ENCODE measurements around the gene GALP. TPM values are rescaled to one million over a fixed set of nuclear protein-coding genes. Genes with fewer than 3 reads are reported as not detected.

Gene GALP
- total and polyA plus RNA-seq, 2 donors (not counting 1 experiment from before 2014, with no cell fraction given), result not detected

DNA sequence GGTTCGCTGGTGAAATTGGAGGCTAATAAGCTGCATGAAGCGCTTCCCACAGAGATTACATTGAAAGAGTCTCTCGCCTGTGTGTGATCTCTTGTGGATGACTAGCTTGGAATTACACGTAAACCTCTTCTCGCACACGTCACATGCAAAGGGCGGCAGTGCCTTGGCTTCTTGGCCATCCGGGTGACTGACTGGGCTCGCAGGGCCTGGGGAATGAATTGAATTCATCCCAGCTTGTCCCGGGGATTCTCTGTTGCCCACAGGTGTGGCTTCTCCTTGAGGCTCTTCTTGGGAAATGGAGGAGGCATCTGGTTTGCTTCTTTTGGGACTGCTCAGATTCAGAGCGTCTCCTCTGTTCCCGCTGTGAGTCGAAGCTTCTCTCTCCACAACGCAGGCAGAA, 46.0 kb downstream of the GALP start:
- Histone ChIP-seq H3K4me1 (ENCODE audit: control insufficient read depth in 2 of 2, insufficient read depth in 2 of 2, low read length in 2 of 2) (peaks cover 4 to 6% of the 10 kb centered on the region in 2 donors), H3K9ac (ENCODE audit: low read length) (no peak overlapping the region), H3K79me2 (ENCODE audit: control insufficient read depth, insufficient read depth, low read length) (no peaks in the 10 kb centered on the region), H2AFZ (ENCODE audit: insufficient read depth, low read depth, low read length, poor library complexity, severe bottlenecking) (no peak overlapping the region), H3K4me2 (replicated peaks; ENCODE audit: low read depth, low read length, poor library complexity, severe bottlenecking) (no peak overlapping the region), H3K27me3 (replicated peaks in 1 of 4; ENCODE audit: control extremely low read depth in 1 of 4, control insufficient read depth in 3 of 4, insufficient read depth in 4 of 4, low read length in 3 of 4) (peaks cover 0 to 10% (median 2%) of the 10 kb centered on the region in 4 experiments), H3K27ac (ENCODE audit: low read length in 2 of 2) (no peak overlapping the region), H4K20me1 (ENCODE audit: control insufficient read depth, insufficient read depth, low read length, poor library complexity, severe bottlenecking) (no peaks in the 10 kb centered on the region), H3K4me3 (ENCODE audit: control extremely low read depth in 1 of 5, extremely low read depth in 1 of 5, insufficient read depth in 1 of 5, low read depth in 2 of 5, low read length in 4 of 5) (no peak overlapping the region), H3K36me3 (replicated peaks in 1 of 2; ENCODE audit: control extremely low read depth in 1 of 2, control insufficient read depth in 1 of 2, extremely low read depth in 1 of 2, insufficient read depth in 2 of 2, low read length in 1 of 2) (no peaks in the 10 kb centered on the region), H3K9me3 (ENCODE audit: control extremely low read depth in 1 of 3, control insufficient read depth in 2 of 3, insufficient read depth in 1 of 3, low read length in 2 of 3) (no peaks in the 10 kb centered on the region)
- ChIA-PET POLR2A (no interaction called here), CTCF (interaction anchor here (1.6 kb wide), 1 partner anchor 141 kb away, joined by 3 read pairs; no protein-coding TSS in a partner anchor)
- Mint-ChIP-seq H3K9me3 (ENCODE audit: insufficient read depth) (no peaks in the 10 kb centered on the region), H3K4me1 (peaks cover 6% of the 10 kb centered on the region), H3K27me3 (peaks cover 9% of the 10 kb centered on the region), H3K27ac (no peak overlapping the region), H3K4me3 (no peak overlapping the region)
- intact Hi-C loops (cut with micrococcal nuclease), result no loop called here
- WGBS (ENCODE audit: insufficient coverage), result 96% methylated on average over 11 of the region's 14 CpGs
- DNase-seq (no peak), ATAC-seq (ENCODE audit: low read depth) (no peak)
- no peak for TF ChIP-seq EZH2 (IDR thresholded peaks at IDR 0.05; ENCODE audit: borderline replicate concordance, insufficient read depth, low read depth, low read length, poor library complexity, severe bottlenecking)
- TF ChIP-seq, protein P1, sequence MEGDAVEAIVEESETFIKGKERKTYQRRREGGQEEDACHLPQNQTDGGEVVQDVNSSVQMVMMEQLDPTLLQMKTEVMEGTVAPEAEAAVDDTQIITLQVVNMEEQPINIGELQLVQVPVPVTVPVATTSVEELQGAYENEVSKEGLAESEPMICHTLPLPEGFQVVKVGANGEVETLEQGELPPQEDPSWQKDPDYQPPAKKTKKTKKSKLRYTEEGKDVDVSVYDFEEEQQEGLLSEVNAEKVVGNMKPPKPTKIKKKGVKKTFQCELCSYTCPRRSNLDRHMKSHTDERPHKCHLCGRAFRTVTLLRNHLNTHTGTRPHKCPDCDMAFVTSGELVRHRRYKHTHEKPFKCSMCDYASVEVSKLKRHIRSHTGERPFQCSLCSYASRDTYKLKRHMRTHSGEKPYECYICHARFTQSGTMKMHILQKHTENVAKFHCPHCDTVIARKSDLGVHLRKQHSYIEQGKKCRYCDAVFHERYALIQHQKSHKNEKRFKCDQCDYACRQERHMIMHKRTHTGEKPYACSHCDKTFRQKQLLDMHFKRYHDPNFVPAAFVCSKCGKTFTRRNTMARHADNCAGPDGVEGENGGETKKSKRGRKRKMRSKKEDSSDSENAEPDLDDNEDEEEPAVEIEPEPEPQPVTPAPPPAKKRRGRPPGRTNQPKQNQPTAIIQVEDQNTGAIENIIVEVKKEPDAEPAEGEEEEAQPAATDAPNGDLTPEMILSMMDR (IDR thresholded peaks at IDR 0.05), result no peak

GRCh38 chr19:56222901-56223300, 47.1 kb downstream of the GALP start:
- no peak for DNase-seq
- H3K4me3 Mint-ChIP-seq, result no peak overlapping the region
- intact Hi-C loops (cut with micrococcal nuclease), result no loop called here
- H2AFZ ChIP-seq (ENCODE audit: insufficient read depth, low read depth, low read length, poor library complexity, severe bottlenecking), result no peak overlapping the region
- TF ChIP-seq, protein P1 (IDR thresholded peaks at IDR 0.05), result no peak
- TF ChIP-seq EZH2 (IDR thresholded peaks at IDR 0.05; ENCODE audit: borderline replicate concordance, insufficient read depth, low read depth, low read length, poor library complexity, severe bottlenecking), result no peak
- ChIA-PET POLR2A (no interaction called here), CTCF (interaction anchor here (1.9 kb wide), 1 partner anchor 142 kb away, joined by 4 read pairs; no protein-coding TSS in a partner anchor)
- no peaks in the 10 kb centered on the region for H3K4me1 ChIP-seq (ENCODE audit: control insufficient read depth in 2 of 2, insufficient read depth in 2 of 2, low read length in 2 of 2)
- H4K20me1 ChIP-seq (ENCODE audit: control insufficient read depth, insufficient read depth, low read length, poor library complexity, severe bottlenecking), result no peaks in the 10 kb centered on the region
- H3K79me2 ChIP-seq (ENCODE audit: control insufficient read depth, insufficient read depth, low read length), result no peaks in the 10 kb centered on the region
- no peaks in the 10 kb centered on the region for H3K27me3 ChIP-seq (replicated peaks in 1 of 4; ENCODE audit: control extremely low read depth in 1 of 4, control insufficient read depth in 3 of 4, insufficient read depth in 4 of 4, low read length in 3 of 4)
- H3K9me3 Mint-ChIP-seq (ENCODE audit: insufficient read depth), result no peaks in the 10 kb centered on the region
- H3K27me3 Mint-ChIP-seq, result peaks cover 7% of the 10 kb centered on the region
- no peak overlapping the region for H3K4me3 ChIP-seq (ENCODE audit: control extremely low read depth in 1 of 5, extremely low read depth in 1 of 5, insufficient read depth in 1 of 5, low read depth in 2 of 5, low read length in 4 of 5)
- peaks cover 2% of the 10 kb centered on the region for H3K4me1 Mint-ChIP-seq
- H3K27ac Mint-ChIP-seq, result no peak overlapping the region
- whole genome bisulfite sequencing (ENCODE audit: insufficient coverage), result 92% methylated on average over 5 of the region's 6 CpGs
- no peak overlapping the region for H3K9ac ChIP-seq (ENCODE audit: low read length)
- ATAC-seq (ENCODE audit: low read depth), result no peak
- H3K27ac ChIP-seq (ENCODE audit: low read length in 2 of 2), result no peak overlapping the region
- H3K36me3 ChIP-seq (replicated peaks in 1 of 2; ENCODE audit: control extremely low read depth in 1 of 2, control insufficient read depth in 1 of 2, extremely low read depth in 1 of 2, insufficient read depth in 2 of 2, low read length in 1 of 2), result no peaks in the 10 kb centered on the region
- H3K4me2 ChIP-seq (replicated peaks; ENCODE audit: low read depth, low read length, poor library complexity, severe bottlenecking), result no peak overlapping the region
- H3K9me3 ChIP-seq (ENCODE audit: control extremely low read depth in 1 of 3, control insufficient read depth in 2 of 3, insufficient read depth in 1 of 3, low read length in 2 of 3), result no peaks in the 10 kb centered on the region
